ENCODE measurements around the gene PRR19.
"Not testable (repeated sequence)": the region's sequence is repeated elsewhere in the genome, so short reads cannot be mapped to it uniquely, and the experiment has no call there.

The PRR19 gene

DNA sequence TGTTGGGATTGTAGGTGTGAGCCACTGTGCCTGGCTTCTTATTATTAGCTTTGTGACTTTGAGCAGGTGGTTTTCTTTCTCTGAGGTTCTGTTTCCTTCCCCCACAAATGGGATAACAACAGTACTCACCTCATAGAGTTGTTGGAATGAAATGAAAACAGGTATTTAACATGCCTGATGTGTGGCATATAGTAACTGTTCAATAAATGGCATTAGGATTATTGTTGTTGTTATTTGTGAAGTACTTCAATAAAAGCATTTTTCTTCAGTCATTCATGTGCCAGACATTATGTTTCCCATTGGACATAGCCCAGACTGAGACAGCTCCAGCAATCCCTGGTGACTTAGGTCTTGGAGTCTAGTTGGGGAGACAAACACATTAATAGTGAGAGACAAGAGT is 25.0 kb downstream of the PRR19 start:
- TF ChIP-seq, protein P1, sequence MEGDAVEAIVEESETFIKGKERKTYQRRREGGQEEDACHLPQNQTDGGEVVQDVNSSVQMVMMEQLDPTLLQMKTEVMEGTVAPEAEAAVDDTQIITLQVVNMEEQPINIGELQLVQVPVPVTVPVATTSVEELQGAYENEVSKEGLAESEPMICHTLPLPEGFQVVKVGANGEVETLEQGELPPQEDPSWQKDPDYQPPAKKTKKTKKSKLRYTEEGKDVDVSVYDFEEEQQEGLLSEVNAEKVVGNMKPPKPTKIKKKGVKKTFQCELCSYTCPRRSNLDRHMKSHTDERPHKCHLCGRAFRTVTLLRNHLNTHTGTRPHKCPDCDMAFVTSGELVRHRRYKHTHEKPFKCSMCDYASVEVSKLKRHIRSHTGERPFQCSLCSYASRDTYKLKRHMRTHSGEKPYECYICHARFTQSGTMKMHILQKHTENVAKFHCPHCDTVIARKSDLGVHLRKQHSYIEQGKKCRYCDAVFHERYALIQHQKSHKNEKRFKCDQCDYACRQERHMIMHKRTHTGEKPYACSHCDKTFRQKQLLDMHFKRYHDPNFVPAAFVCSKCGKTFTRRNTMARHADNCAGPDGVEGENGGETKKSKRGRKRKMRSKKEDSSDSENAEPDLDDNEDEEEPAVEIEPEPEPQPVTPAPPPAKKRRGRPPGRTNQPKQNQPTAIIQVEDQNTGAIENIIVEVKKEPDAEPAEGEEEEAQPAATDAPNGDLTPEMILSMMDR (conservative IDR thresholded peaks at IDR 0.05; ENCODE audit: control insufficient read depth, insufficient read depth, low read depth, low read length), result no peak
- no peak for DNase-seq (ENCODE audit: low read depth)
- H3K4me3 ChIP-seq (ENCODE audit: control insufficient read depth, low read depth, low read length), result no peak overlapping the region

DNA sequence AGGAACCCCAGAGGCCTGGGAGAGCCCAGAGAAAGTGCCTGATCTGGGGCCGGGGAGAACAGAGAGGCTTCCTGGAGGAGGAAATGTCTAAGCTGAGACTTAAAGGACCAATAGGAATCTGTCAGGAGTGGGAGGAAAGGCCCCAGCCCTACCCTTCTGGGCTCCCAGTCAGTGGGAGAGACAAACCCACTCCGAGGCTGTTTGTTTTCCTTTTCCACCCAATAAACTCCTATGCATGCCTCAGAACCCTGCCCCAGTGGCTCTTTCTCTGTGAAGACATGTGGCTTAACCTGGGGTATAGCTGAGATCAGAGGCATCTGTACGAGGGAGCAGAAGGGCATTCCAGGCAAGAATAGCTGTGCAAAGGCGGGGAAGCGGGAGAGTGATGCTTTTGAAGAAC is 25.4 kb downstream of the PRR19 start:
- no peak overlapping the region for H3K4me3 ChIP-seq (ENCODE audit: control insufficient read depth, low read depth, low read length)
- no peak for DNase-seq (ENCODE audit: low read depth)
- TF ChIP-seq, protein P1 (conservative IDR thresholded peaks at IDR 0.05; ENCODE audit: control insufficient read depth, insufficient read depth, low read depth, low read length), result no peak

DNA sequence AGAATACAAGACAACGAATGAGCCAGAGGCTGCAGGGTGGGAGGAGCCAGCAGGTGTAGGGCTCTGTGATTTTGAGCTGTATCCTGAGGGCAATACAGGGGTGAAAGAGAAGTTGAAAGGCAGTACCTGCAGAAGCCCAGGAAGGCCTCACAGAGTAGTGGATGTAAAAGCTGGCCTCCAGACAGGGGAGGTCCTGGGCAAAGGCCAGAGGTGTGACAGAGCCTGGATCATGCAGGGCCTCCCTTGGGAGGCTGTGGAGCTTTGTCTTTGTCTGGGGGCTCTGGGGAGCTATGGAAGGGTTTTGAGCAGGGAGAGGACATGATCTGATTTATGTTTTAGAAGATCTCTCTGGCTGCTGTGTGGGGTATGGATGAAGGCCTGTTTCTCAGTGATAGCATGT is 26.2 kb downstream of the PRR19 start:
- no peak for DNase-seq (ENCODE audit: low read depth)
- no peak overlapping the region for H3K4me3 ChIP-seq (ENCODE audit: control insufficient read depth, low read depth, low read length)
- TF ChIP-seq, protein P1 (conservative IDR thresholded peaks at IDR 0.05; ENCODE audit: control insufficient read depth, insufficient read depth, low read depth, low read length), result no peak

DNA sequence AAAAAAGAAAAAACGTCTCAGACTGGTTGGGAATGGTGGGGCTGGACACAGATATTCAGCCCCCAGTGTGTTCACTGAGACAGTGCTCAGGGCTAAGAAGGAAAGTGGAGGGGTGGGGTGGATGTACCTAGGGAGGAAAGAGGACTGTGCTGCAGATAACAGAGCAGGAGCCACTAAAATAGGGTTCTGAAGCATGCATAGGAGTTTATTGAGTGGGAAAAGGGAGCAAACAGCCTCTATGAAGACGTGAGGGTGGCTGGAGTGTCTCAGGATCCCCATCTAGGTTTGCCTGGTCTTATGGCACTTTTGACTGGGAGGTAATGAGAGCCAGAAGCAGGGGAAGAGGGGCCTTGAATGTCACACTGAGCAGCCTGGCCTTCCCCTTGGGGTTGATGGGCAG is 26.9 kb downstream of the PRR19 start:
- DNase-seq (ENCODE audit: low read depth), result no peak
- no peak overlapping the region for H3K4me3 ChIP-seq (ENCODE audit: control insufficient read depth, low read depth, low read length)
- TF ChIP-seq, protein P1 (conservative IDR thresholded peaks at IDR 0.05; ENCODE audit: control insufficient read depth, insufficient read depth, low read depth, low read length), result no peak

DNA sequence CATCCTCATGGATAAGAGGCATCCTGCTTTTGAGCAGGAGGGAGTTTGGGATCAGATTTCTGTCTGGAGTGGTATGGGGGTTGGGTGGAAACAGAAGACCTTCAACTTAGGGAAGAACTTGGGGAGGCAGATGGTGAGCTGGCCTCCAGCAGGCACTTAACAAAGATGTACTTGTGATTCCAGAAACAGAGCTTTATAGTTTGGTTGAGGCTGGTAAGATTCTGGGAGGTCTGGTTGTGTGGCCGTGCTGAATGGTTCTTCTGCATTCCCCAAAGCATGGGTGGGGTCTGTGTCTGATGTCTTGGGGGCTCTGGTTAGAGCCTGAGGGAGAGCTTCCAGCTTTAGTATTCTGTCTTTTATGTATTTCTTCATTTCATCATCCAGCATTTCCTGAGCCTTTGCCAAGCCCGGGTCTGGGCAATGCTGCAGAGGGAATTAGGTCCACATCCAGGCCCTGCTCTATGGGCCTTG is 28.3 kb downstream of the PRR19 start:
- DNase-seq (ENCODE audit: low read depth), result no peak
- H3K4me3 ChIP-seq (ENCODE audit: control insufficient read depth, low read depth, low read length), result no peak overlapping the region
- TF ChIP-seq, protein P1 (conservative IDR thresholded peaks at IDR 0.05; ENCODE audit: control insufficient read depth, insufficient read depth, low read depth, low read length), result no peak

DNA sequence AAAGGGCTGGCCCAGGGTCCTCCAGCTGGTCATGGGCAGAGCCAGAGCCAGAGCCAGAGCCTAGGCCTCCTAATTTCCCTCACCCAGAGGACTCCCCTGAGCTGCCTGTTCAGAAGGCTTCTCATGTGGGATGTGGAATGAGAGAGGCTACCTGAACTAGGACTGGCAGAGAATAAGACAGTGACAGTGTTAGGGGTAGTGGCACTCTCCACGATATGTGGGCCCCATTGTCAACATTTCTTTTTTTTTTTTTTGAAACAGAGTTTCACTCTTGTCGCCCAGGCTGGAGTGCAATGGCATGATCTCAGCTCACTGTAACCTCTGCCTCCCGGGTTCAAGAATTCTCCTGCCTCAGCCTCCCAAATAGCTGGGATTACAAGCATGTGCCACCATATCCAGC is 29.4 kb downstream of the PRR19 start:
- H3K4me3 ChIP-seq (ENCODE audit: control insufficient read depth, low read depth, low read length); DNase-seq (ENCODE audit: low read depth): not testable (repeated sequence)

DNA sequence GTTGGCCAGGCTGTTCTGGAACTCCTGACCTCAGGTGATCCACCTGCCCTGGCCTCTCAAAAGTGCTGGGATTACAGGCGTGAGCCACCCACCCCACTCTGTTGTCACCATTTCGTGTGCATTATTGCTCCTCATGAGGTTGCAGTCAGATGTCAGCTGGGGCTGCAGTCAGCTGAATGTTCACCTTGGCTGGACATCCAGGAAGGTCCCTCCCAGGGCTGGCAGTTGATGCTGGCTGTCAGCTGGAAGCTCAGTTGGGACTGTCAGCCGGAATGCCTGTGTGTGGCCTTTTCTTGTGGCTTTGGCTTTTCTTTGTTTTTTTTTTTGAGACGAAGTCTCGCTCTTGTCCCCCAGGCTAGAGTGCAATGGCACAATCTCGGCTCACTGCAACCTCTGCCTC is 30.1 kb downstream of the PRR19 start:
- TF ChIP-seq, protein P1 (conservative IDR thresholded peaks at IDR 0.05; ENCODE audit: control insufficient read depth, insufficient read depth, low read depth, low read length), result no peak
- no peak for DNase-seq (ENCODE audit: low read depth)
- H3K4me3 ChIP-seq (ENCODE audit: control insufficient read depth, low read depth, low read length), result no peak overlapping the region
